GM18868 (cell line): Measurements from ENCODE around the gene PGAM5.
"Not testable (repeated sequence)": the region's sequence is repeated elsewhere in the genome, so short reads cannot be mapped to it uniquely, and the experiment has no call there.

ENCODE experiments used
- ATAC-seq: cut with Tn5 transposase; IDR thresholded peaks from one replicate; pipeline ENCODE4 v1.9.1; 2021; ENCODE audit warnings: mild to moderate bottlenecking, moderate library complexity; ENCODE audit not compliant: unreplicated experiment

Gene PGAM5

GRCh38 chr12:132687211-132688164, 23.2 kb upstream of the PGAM5 start, which contains the start of the genes POLE and PXMP2:
POLE (minus strand) TSS chr12:132687342; CDS start chr12:132687315, 27 bp downstream.
PXMP2 (plus strand) TSS chr12:132687587; CDS start chr12:132687671, 84 bp downstream.
- peak; percentile 91 for ATAC-seq

- no peak for ATAC-seq
These were observed 21.4 kb upstream of the PGAM5 start for GRCh38 chr12:132689227-132689626.

DNA sequence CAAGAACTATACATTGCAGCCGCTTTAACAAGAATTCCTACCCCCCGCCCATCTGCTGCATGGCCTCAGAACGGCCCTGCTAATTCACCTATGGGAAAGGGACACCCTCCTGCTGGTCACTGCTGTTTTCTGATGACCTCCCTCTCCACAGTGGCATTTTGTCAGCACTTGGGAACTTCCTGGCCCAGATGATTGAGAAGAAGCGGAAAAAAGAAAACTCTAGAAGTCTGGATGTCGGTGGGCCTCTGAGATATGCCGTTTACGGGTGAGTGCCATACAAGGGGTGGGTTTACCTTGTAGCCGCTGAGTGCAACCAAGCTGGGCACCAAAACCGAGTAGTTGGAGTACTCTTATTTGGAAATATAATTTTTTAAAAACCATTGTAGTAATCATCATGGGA, 20.5 kb upstream of the PGAM5 start:
- no peak for ATAC-seq

DNA sequence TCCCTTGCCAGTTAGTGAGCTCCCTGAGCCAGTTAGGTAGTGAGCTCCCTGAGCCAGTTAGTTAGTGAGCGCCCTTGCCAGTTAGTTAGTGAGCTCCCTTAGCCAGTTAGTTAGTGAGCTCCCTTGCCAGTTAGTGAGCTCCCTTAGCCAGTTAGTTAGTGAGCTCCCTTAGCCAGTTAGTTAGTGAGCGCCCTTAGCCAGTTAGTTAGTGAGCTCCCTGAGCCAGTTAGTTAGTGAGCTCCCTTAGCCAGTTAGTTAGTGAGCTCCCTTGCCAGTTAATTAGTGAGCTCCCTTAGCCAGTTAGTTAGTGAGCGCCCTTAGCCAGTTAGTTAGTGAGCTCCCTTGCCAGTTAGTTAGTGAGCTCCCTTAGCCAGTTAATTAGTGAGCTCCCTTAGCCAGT, 18.6 kb upstream of the PGAM5 start:
- not testable (repeated sequence) for ATAC-seq

- not testable (repeated sequence) for ATAC-seq
These were observed 15.8 kb upstream of the PGAM5 start for GRCh38 chr12:132694888-132695287.

- ATAC-seq: no peak
These were observed 15.2 kb upstream of the PGAM5 start for GRCh38 chr12:132695431-132695830.

DNA sequence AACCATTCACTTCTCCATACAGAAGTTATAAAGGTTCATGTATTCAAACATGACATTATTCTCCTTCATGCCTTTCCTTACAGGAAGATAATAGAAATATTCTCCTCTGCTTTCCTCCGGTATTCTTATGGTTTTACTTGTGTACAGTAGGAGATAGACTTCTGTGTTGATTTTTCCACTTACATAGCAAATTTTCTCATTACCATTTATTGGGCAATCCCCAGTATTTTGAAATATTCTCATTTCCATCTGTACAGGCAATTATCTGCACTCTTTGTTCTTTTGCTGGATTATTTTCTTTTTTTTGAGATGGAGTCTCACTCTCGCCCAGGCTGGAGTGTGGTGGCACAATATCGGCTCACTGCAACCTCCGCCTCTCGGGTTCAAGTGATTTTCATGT, 12.3 kb upstream of the PGAM5 start:
- no peak for ATAC-seq

GRCh38 chr12:132700212-132700822, 10.3 kb upstream of the PGAM5 start:
- no peak for ATAC-seq

DNA sequence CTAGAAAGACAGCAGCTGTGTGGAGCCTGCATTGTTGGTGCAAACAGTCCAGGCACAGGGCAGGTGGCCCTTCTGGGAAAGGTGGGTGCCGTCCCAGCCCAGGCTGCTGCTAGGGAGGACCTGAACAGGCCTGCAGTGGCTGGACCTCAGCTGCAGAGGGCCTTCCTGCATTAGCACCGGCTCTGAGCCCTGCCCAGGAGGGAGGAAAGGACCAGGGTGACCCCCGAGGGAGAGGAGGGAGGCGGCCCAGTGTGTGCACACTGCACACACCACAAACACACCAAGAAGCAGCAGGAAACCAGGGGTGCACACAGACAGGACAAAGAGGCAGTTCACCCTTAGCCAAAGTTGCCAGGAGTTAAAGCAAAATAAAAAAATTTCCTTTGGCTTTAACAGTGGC, 8.0 kb upstream of the PGAM5 start:
- ATAC-seq: no peak

DNA sequence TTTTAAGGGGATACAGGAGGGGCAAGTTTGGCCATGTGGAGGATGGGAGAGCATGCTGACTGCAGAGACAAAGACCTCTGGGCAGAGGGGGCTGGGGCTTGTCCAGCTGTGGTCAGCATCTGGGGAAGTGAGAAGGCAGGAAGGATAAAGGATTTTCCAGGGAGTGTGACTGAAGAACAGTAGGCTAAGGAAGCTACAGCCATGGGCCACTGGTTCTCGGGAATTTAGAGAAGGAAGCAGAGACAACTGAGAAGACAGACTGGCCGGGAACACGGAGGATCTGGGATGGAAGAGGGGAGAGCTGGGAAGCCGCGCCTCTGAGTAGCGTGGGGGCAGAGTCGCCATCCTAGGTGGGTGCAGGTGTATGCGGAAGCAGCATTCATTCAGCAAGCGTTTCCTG, 7.0 kb upstream of the PGAM5 start:
- no peak for ATAC-seq

DNA sequence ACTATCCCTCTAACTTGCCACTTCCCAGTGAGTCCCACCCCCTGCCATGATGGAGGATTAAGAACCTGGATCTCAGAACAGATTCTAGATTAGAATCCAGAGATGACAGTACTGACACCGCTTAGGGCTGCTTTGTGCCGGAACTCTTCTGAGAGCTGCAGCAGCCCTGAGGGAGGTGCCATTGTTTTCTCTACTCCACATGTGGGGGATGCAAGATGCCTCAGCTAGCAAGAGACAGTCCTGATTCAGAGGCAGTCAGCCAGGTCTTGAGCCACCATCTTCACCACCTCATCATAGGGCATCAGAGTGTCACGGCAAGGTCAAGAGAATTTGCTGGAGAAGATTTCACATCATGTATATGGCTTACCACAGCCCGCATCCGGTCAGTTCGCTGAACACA, 3.4 kb upstream of the PGAM5 start:
- ATAC-seq: no peak

- ATAC-seq: no peak
These were observed 2.5 kb upstream of the PGAM5 start for GRCh38 chr12:132708150-132708549.

- peak; percentile 23 for ATAC-seq
These were observed 618 bp upstream of the PGAM5 start for GRCh38 chr12:132710043-132710404.

DNA sequence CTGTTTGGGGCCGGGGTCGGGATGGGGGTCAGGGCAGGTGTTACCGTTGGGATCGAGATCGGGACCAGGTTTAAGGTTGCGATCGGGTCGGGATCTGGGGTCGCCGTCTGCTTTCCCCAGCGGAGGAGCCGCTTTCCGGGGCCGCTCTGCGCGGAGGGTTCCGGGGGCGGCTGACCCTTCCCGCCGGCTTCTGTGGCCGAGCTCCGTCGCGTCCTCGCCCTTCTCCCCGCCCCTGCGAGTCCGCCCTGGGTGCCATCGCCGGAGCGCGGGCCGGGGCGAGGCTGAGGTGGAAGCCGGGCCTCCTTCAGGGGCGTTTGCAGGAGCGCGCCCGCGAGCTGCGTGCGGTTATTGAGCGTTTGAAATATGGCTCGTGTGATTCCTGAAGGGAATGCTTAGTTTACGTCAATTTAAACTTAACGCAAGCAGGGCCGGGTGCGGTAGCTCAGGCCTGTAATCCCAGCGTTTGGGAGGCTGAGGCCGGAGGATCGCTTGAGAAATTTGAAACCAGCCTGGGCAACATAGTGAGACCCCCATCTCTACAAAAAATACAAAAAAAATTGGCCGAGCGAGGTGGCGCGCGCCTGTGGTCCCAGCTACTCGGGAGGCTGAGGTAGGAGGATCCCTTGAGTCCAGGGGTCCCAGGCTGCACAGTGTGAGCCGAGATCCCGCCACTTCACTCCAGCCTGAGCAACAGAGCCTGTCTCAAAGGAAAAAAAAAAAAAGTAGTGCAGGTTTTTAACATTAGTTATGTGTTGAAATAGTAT, 620 bp downstream of the PGAM5 start:
- peak; percentile 6 for ATAC-seq

DNA sequence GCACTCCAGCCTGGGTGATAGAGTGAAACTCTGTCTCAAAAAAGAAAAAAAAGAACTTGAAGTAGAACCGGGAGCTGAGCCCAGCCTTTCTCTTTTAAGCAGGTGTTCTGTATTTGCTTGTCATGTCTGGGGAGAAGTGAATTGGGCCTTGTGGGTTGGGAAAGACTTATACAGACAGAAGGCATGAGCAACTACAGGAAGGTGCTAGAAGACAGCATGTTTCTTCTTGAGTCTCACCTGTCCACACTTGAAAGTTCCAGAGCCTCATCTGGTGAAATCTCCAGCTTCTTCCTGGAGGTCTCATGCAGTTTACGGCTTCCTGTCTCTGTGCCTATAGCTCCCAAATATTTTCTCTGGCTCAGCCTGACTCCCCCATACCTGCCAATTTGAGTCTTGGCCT, 2.5 kb downstream of the PGAM5 start:
- no peak for ATAC-seq

- no peak for ATAC-seq
These were observed 5.2 kb downstream of the PGAM5 start for GRCh38 chr12:132715874-132716273.

DNA sequence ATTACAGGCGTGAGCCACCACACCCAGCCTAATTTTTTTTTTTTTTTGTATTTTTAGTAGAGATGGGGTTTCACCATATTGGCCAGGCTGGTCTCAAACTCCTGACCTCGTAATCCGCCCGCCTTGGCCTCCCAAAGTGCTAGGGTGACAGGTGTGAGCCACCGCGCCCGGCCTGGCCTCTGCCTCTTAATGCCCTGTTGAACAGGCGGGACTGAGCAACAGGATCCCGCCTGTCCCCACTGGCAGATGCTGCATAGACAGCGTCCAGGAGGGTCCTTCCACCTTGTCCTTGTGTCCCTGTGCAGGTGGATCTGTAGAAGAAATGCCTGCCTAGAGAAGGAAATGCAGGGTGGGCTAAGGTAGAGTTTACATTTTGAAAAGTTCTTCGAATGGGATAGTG, 5.7 kb downstream of the PGAM5 start:
- ATAC-seq: no peak

GRCh38 chr12:132717011-132717410, 6.4 kb downstream of the PGAM5 start:
- no peak for ATAC-seq

GRCh38 chr12:132717531-132718387, 7.1 kb downstream of the PGAM5 start:
- ATAC-seq: no peak

DNA sequence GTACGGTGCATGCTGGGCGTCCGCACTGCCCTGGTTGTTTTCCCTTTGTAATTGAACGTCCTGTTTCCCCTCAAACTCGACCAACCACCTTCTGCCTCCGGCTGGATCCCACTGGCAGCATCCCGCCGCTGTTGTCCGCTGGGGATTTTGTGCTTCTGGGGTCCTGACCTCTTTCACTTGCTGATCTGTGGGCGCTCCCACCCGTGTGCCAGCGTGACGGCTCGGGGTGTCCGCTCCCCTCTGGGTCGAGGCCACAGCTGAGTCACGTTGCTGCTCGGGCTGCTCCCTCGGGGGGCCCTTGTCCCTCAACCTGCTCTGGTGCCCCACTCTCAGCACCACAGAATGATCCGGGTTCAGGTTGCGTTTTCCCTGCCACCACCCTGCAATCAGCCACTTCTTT, 8.0 kb downstream of the PGAM5 start:
- ATAC-seq: no peak
